Frontal cortex (tissue), 4 donors: Measurements from ENCODE around the gene KCNJ9. TPM values are rescaled to one million over a fixed set of nuclear protein-coding genes. Genes with fewer than 3 reads are reported as not detected.
A peak's percentile ranks its signal among the peaks of the same experiment; 100 is the strongest.
"Not testable (repeated sequence)": the region's sequence is repeated elsewhere in the genome, so short reads cannot be mapped to it uniquely, and the experiment has no call there.

Experiments
- DNase-seq, 2 donors: peaks; one replicate each; pipeline ENCODE4 v3.0.0; 2012; ENCODE audit warnings: low spot score in 2 of 2
- FAIRE-seq: peaks from 2 replicates; lab custom pipeline; 2012; peaks lifted over from hg19 to GRCh38; lab: Jason Lieb, UNC
- total RNA-seq: library from RNA; depleted of rRNA; stranded (reverse); fragments of >200 nt; gene quantifications from one replicate; pipeline ENCODE4 v1.2.3, GENCODE V29; 2014
- donor health status: control.
- donor health status: control.
- donor health status: control.

Gene KCNJ9
- total RNA-seq, 1 donor from 2014 or later, result 11.4 TPM

GRCh38 chr1:160120797-160121196 lies 39.5 kb downstream of the KCNJ9 start:
- FAIRE-seq, result no peak
- no peak for DNase-seq

DNA sequence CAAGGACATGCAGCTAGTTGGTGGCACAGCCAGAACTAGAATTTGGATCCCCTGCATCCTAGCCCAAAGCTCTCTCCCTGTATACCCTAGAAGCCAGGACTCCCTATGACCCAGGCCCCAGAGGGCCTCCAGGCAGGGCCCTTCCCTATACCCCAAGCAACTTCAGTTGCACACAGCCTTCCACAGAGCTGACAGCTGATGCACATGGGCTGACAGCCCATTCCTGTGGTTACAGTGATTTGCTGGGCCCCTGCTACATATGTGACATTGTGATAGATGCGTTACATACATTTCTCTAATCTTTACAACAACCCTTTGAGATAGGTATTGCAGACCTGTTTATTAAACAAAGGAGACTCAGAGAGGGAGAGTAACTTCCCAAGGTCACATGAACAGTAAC lies 40.0 kb downstream of the KCNJ9 start:
- DNase-seq (no peak), FAIRE-seq (no peak)

DNA sequence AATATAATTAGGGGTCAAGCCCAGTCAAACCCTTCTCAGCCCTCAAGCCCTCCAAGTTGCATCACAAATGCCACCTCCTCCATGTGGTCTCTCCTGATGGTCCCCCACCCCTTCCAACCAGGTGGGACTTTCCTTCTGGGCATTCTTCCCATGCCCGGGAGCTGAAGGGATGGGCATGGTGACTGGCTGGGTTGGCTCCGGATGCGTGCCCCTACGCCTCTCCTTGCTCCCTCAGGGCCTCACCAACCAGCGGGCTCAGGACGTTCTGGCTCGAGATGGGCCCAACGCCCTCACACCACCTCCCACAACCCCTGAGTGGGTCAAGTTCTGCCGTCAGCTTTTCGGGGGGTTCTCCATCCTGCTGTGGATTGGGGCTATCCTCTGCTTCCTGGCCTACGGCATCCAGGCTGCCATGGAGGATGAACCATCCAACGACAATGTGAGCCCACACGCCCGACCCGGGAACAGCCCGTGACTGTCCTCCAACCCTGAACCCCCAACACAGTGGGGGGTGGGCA lies 41.7 kb downstream of the KCNJ9 start:
- no peak for FAIRE-seq
- DNase-seq, result no peak

GRCh38 chr1:160123726-160124125 lies 42.4 kb downstream of the KCNJ9 start:
- no peak for DNase-seq
- no peak for FAIRE-seq

DNA sequence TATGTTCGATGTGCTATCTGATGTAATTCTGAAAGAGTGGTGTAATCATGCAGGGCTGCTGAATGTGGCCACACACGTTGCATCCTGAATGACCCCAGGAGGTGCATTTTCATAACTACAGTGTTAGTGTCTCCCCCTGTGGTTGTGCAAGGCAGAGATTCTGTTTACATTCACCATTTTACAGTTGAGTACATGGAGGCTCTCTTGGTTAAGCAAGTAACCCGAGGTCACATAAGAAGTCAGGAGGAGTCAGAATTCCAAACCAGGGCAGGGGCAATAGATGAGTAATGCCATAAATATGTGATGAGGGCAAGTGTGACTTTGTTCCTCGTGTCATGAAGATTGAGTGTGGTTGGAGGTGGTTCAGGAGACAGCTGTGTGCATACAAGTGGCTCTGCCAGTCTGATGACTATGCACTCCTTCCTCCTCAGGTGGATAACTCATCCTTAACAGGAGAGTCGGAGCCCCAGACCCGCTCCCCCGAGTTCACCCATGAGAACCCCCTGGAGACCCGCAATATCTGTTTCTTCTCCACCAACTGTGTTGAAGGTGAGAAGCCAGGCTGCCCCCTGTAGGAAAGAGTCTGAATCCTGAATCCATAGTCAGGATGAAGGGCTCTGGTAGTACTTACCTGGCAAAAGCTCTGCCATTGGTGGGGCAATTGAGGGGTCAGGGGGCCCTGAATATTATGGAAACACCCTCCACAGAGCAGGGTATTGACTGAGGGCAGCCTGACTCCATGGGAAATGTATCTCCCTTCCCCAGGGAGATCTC lies 43.6 kb downstream of the KCNJ9 start:
- FAIRE-seq, result no peak
- DNase-seq, result no peak

GRCh38 chr1:160125746-160126145 lies 44.4 kb downstream of the KCNJ9 start:
- FAIRE-seq, result no peak
- no peak for DNase-seq

GRCh38 chr1:160126342-160126741 lies 45.0 kb downstream of the KCNJ9 start:
- FAIRE-seq, DNase-seq: not testable (repeated sequence)

GRCh38 chr1:160127381-160127780 lies 46.0 kb downstream of the KCNJ9 start:
- no peak for DNase-seq
- no peak for FAIRE-seq

GRCh38 chr1:160127865-160128523 lies 46.7 kb downstream of the KCNJ9 start:
- FAIRE-seq (no peak), DNase-seq (peak in 1 of 2 donors; percentile 54)

DNA sequence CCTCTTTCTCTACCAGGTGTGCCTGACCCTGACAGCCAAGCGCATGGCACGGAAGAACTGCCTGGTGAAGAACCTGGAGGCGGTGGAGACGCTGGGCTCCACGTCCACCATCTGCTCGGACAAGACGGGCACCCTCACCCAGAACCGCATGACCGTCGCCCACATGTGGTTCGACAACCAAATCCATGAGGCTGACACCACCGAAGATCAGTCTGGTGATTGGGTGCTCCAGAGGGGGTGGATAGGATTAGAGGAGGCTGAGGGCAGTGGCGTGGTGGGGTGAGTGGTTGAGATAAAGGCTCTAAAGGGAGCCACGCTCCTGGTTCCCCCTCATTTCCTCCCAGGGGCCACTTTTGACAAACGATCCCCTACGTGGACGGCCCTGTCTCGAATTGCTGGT lies 47.3 kb downstream of the KCNJ9 start:
- FAIRE-seq, result no peak
- DNase-seq, result no peak

GRCh38 chr1:160129046-160129445 lies 47.7 kb downstream of the KCNJ9 start:
- DNase-seq, result no peak

DNA sequence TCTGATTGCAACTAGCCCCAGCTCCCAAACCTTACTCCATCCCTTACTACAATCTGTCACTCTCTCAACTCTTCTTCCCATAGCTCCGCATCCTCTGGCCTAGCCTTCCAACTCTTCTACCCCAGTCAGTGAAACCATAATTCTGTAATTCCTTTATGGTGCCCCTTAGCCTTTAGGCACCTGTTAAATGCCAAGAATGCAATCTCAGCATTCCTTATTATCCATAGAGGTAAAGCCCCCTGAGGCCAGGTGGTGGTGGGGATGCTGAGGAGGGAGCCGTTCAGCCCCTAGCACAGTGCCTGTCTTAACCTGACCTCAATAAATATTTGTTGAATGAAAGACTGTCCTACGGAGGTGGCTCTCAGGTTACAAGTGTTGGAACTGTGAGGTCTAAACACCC lies 48.2 kb downstream of the KCNJ9 start:
- DNase-seq (no peak), FAIRE-seq (no peak)

More at GRCh38 chr1:160129046-160129445, 47.7 kb downstream of the KCNJ9 start:
- FAIRE-seq, result no peak

DNA sequence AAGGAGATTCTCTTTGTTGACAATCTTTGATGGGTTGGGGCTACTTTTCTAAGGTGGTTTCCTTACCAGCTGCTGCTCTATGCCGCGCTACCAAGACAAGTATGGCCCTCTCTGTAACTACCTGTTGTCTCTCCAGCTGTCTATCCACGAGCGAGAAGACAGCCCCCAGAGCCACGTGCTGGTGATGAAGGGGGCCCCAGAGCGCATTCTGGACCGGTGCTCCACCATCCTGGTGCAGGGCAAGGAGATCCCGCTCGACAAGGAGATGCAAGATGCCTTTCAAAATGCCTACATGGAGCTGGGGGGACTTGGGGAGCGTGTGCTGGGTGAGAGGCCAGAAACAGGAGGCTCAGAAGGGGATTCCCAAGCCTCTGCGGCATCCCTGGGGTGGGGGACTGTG lies 48.6 kb downstream of the KCNJ9 start:
- no peak for DNase-seq
- FAIRE-seq, result no peak

GRCh38 chr1:160130486-160130885 lies 49.1 kb downstream of the KCNJ9 start:
- no peak for DNase-seq

GRCh38 chr1:160130939-160131338 lies 49.6 kb downstream of the KCNJ9 start:
- DNase-seq, result no peak
- no peak for FAIRE-seq

More at GRCh38 chr1:160130486-160130885, 49.1 kb downstream of the KCNJ9 start:
- FAIRE-seq, result no peak

- FAIRE-seq, result no peak
- no peak for DNase-seq
Observed at GRCh38 chr1:160131803-160132565, 50.6 kb downstream of the KCNJ9 start.

DNA sequence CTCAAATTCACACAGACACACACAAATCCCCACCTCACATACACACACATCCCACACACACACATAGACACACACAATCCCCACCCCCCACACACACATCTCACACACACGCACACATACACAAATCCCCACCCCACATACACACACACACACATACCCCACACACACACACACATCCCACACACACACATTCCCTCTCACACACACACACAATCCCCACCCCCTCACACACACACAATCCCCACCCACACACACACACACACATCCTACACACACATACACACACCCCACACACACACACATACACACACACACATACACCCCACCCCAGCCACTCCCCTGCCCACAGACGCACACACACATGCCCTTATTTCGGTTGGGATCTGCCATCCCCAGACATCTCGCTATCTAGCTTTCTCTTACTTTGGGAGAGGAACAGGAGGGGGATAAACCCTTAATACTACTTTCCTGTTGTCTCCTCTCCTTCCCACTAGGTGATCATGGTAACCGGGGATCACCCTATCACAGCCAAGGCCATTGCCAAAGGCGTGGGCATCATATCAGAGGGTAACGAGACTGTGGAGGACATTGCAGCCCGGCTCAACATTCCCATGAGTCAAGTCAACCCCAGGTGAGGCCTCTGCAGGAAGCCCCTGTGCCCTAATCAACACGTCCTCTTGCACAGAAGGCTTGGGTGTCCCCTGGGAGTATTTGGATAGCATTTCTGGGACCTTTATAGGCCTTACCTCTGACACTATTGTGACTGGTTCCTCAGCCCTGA lies 52.8 kb downstream of the KCNJ9 start:
- no peak for FAIRE-seq

DNA sequence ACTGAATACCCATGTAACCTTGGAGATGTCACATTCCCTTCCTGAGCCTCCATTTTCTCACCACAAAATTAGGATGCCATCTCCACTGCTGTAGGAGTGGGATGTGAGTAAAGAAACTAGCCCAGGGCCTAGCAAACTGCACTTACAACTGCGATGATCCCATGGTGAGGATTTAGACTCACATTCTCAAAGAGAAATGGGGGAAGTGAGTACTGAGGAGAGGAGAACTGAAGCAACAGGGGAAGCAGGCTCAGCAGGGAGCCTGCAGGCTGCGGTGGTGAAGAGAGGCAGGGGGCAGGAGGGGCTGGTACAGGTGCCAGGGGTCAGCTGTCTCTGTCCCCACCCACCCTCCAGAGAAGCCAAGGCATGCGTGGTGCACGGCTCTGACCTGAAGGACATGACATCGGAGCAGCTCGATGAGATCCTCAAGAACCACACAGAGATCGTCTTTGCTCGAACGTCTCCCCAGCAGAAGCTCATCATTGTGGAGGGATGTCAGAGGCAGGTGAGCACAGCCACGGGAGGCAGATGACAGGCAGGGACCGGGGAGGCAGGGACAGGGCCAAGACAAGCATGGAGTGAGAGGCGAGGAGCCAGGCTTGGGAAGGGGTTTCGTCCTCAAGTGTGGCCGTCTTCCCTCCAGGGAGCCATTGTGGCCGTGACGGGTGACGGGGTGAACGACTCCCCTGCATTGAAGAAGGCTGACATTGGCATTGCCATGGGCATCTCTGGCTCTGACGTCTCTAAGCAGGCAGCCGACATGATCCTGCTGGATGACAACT lies 53.6 kb downstream of the KCNJ9 start:
- DNase-seq (no peak), FAIRE-seq (no peak)

More for the DNA sequence above, 52.8 kb downstream of the KCNJ9 start:
- DNase-seq, result no peak
